ENCODE results near the gene TANGO6.

DNA sequence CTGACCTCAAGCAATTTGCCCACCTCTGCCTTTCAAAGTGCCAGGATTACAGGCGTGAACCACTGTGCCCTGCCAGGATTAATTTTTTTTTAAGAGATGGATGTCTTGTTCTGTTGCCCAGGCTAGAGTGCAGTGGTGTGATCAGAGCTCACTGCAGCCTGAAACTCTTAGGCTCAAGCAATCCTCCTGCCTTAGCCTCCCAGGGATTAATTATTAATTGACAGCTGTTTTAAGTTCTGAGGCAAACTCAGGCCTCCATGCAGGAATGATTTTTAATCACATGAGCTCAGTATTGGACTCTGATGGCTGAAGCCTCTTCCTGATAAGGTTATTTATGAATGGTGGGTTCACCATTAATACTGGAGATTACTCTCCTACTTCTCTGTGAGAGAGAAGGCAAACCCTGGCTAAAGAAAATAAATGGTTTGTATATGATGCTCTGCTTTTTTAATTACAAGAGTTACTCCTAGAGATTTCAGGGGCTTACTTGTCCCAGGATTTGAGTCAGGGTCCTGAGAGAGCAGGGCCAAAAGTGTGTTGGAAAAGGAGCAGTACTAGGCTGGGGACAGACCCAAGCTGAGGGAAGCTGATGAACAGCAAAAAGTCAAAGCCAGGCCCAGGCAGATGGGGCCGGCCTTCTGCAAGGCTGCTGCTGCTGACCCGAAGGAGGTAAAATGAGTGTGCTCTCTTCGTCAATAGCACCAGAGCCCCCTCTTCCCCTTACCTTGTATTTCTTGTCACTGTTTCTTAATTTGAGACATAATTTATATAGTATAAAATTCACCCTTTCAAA lies 205.2 kb downstream of the TANGO6 start:
- TF ChIP-seq POLR2AphosphoS5 (IDR thresholded peaks at IDR 0.05; ENCODE audit: low read depth, low read length) (no peak), POLR2A (IDR thresholded peaks at IDR 0.05; ENCODE audit: low read depth, low read length) (no peak)

Measured in GM12892 (cell line).